ENCODE measurements around the gene PAM16.

Gene PAM16

GRCh38 chr16:4317532-4318450, 33.3 kb downstream of the PAM16 start:
- no peak for DNase-seq

DNA sequence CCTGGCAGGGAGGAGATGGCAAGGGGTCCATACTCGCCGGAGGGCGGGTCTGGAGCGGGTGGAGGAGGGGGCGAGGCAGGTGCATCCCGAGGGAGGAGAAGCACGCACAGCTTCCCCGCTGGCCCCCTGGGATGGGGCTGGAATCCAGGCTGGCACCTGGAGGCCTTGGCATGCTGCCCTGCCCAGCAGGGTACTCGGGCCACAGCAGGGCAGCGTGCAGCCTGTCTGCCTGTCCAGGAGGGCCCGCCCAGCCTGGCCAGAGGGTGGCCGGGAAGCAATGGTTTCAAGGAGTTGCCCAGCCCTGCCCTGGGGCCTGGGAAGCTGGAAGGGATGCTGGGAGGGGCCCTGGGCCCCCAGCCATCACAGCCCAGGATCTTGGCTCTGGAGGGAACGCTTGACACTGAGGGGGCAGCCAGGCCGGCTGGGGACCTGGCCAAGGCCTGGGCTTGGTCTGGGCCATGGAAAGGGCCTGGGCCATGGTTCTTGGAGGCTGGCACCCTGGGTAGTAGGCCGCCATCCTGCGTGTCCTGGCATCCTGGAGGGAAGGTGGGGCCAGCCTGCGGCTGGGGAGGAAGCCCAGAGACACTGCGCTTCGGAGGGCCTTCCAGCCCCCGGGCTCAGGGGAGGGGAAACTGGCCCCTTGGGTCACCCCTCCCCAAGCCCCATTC, 34.1 kb downstream of the PAM16 start:
- no peak for DNase-seq

- no peak for DNase-seq
Measured at GRCh38 chr16:4316108-4316863, 34.8 kb downstream of the PAM16 start.

DNA sequence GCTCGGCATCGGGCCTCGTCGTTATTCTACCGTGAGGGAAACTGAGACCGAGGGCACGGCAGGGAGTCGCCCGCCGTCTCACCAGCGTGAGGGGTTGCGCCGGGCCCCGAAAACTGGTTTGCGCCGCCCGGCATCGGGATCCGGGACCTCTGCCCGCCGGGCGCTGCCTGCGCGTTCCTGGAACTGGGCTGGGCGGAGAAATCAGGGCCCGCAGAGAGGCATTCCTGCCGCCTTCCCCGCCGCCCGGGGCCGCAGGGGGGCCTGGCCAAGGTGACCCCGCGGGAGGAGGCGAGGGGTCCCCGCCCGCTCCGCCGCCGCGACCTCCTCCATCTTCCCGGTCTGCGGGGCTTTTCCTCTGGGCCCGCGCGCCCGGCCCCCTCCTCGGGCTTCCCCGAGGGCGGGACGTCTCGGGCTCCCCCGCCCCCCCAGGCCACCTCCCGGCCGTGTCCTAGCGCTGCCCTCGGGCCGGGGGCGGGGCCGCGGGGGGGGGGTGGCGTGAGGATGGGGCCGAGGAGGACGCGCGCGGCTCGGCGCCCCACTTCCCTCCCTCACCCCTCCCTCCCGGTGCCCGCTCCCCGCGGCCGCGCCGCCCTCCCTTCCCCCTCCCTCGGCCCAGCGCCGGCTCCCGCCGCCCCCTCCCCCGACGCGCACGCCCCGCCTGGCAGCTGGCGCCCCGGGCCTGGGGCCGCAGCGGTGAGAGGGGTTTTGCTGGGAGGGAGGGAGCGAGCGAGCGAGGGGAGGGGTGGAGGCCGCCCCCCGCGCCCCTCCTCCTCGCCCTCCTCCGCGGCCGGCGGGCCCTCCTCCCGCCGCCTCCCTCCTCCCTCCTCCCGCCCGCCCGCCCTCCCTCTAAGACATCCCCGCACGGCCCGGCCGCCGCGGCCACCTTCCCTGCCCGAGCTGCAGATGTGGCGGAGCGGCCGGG, 35.7 kb downstream of the PAM16 start, which contains the start of gene GLIS2:
Gene GLIS2, plus strand, starts transcription at position 882 of the 922 bp plus-strand sequence. CDS start 16,214 bp downstream, outside the sequence.
- no peak for DNase-seq

GRCh38 chr16:4314532-4315185, 36.5 kb downstream of the PAM16 start:
- peak in 1 of 4 experiments; percentile 5 for DNase-seq

DNA sequence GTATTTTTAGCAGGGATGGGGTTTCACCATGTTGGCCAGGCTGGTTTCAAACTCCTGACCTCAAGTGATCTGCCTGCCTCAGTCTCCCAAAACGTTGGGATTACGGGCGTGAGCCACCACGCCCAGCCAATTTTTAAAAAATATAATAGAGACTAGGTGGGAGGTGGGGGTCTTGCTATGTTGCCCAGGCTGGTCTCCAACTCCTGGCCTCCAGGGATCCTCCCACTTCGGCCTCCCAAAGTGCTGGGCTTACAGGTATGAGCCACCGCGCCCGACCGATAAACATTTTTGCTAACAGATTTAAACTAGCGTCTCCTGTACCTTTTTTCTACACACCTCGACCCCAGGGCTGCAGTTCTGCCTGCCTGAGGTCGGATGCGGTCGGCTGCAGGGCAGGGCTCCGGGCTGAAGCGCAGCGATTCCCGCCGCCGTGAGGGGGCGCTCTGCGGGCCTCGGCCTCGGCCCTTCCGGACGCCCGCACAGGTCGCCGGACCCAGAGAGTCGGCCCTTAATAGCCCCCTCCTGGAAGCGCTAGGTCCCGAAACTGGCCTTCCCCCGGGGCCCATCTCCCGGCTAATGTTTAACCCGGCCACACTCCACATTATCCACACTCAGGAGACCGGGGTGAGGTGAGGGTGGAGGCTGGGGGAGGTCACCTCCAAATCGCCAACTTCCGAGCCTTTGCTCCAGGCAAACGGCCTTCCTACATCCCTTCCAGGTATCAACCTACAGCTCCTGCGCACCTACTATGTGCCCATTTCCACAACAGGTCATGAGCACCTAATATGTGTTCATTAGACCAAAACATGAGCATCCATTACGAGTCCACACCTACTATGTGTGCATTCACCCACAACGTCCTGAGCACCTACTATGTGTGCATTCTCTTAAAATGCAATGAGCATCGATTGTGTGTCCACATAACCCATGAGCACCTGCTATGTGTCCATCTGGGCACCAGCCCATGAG, 37.3 kb downstream of the PAM16 start:
- DNase-seq, result no peak

GRCh38 chr16:4309833-4310266, 41.3 kb downstream of the PAM16 start:
- peak in 2 of 4 experiments; percentile 47 to 56 for DNase-seq

DNA sequence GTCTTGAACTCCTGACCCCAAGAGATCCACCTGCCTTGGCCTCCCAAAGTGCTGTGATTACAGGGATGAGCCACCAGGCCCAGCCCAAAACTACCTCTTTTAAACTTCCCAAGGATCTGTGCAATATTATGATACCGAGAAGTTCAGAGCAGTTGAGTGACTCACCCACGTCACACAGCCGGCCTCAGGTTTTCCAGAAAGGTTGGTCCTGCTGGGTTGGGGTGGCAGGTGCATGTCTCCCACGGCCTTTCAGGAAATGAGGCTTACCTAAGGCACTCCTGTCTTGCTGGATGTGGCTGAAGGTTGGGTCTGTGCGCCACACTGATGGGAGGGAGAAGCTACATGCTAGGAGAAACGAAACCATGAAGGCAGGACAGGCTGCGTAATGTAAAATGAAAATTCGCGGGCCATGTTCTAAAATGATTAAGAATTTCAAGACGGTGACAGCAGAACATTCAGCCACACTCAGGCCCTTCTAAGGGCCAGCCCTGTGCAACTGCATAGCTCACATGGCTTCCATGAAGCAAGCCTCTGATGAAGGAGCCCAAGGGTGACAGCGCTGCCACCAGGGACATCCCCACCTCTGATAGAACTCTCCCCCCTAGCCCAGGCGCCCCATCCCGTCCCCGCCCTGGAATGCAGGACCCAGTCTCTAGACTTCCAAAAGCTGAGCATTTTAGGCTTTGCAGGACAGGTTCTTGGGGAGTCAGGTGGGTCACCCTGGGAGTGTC, 41.9 kb downstream of the PAM16 start:
- DNase-seq, result no peak

DNA sequence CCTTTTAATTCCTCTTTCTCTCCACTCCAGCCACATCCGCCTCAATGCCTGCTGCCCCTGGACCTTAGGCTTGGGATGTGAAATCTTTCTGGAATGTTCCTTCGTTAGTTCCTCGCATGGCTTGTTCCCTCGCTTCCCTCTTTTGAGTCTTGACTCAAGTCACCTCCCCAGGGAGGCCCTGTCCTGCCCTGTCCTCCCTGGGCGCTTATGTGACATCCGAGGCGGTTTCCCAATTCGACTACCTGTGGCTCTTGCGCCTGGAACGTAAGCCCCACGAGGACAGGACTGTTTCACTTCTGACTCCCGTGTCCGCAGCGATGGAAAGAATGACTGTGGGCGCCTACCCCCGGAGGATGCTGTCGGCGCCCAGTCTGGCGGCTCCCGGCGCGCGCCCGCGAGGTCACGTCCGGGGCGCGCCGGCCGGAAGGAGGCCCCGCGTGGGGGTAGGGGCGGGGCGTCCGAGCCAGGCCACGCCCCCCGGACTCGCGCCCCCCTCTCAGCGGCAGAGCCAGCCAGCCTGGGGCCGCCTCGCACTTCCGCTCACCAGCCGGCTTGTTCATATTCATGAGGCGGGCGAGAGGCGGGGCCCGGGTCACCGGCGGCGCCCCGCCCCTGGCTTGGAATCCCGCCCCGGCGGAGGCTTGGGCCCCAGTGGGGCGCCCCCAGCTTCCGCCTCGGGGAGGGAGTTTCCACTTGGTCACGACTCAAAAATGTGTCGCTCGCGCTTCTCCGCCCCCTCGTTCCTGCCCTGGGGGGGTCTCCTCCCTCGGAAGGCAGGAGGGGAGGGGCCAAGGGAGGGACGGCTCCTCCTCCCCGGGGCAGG, 43.7 kb downstream of the PAM16 start:
- DNase-seq, result peak; percentile 81 to 96 (median 87)

DNA sequence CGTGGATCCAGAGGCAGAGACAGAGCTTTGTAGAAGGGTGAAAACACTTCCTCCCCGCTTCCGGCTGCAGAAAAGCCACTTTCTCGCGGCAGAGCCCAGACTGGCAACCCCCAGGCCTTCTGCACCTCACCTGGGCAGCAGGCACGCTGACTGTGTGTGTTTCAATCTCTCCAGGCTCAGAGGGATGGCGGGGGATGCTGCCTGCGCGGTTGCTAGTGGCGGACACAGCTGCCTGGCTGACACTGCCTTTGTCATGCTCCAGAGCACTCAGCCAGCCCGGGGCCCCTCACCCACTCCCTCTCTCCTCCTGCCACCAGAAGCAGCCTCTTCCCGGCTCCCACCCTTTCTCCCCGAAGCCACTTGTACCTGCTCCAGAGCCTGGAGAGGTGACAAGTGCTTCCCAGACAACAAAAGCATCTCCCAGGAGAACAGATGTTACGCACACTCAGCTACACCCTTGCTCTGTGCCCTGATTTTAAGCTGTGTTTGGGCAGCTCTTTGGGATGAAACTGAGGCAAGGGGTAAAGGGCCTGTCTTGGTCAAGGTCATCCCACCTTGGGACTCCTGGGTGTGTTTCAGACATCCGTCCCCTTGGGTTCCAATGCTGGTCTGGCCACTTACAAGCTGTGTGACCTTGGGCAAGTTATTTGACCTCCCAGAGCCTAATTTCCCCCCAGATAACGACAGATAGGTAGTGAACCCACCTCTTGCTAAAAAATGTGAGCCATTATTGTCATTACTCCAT, 44.5 kb downstream of the PAM16 start:
- DNase-seq, result peak in 1 of 4 experiments; percentile 30

- DNase-seq, result no peak
Measured at GRCh38 chr16:4303973-4304372, 47.1 kb downstream of the PAM16 start.

DNA sequence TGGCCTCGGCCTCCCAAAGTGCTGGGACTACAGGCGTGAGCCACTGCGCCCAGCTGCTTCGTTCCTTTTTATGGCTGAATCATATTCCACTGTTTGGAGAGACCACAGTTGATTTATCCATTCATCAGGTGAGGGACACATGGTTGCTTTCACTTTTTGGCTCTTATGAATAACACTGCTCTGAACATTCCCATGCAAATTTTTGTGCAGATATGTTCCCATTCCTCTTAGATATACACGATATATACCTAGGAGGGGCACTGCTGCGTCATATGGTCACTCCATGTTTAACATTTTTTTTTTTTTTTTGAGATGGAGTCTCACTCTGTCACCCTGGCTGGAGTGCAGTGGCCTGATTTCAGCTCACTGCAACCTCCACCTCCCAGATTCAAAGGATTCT, 49.2 kb downstream of the PAM16 start:
- DNase-seq, result no peak

GRCh38 chr16:4301177-4301576, 49.9 kb downstream of the PAM16 start:
- no peak for DNase-seq

DNA sequence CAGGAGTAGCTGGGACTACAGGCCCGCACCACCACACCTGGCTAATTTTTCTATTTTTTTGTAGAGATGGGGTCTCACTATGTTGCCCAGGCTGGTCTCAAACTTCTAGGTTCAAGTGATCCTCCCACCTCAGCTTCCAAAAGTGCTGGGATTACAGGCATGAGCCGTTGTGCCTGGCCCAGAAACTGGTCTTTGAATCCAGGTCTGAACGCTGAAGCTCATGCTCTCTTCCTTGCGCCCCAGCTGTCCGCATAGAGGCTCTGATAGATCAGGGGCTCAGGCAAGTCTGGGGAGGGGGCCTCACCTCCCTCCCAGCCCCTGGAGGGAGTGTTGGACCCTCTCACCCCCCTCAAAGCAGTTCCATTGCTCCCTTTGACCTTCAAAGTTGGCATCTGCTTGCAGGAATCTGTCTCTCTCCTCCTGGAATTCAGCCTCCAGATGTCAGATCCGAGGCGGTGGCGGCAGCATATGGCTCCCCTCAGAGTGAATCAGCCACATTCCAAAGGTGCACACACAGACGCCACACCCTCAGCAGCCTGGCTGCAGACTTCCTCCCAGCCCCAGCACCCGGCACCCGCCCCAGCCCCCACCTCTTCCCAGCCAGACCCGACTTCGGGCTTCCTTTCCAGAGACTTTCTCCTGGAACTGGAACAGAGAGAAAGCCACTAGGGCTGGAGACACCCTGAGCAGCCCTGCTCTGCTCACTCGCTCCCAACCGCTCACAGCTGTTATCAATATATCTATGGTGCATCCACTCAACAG, 52.2 kb downstream of the PAM16 start:
- DNase-seq, result no peak

GRCh38 chr16:4297480-4297879, 53.6 kb downstream of the PAM16 start:
- no peak for DNase-seq

- DNase-seq, result no peak
Measured at GRCh38 chr16:4295581-4295980, 55.5 kb downstream of the PAM16 start.

All from activated naive CD4-positive, alpha-beta T cell (primary cell).